ENCODE data around the gene MLC1.

MLC1 gene

GRCh38 chr22:50057278-50058060 lies 27.8 kb downstream of the MLC1 start:
- no peak for DNase-seq

- no peak for DNase-seq
Measured at GRCh38 chr22:50056214-50056972, 28.8 kb downstream of the MLC1 start.

GRCh38 chr22:50053861-50054260 lies 31.4 kb downstream of the MLC1 start:
- no peak for DNase-seq

- DNase-seq: no peak
Measured at GRCh38 chr22:50051930-50052329, 33.3 kb downstream of the MLC1 start.

- no peak for DNase-seq
Measured at GRCh38 chr22:50049299-50050195, 35.7 kb downstream of the MLC1 start.

GRCh38 chr22:50048836-50049235 lies 36.4 kb downstream of the MLC1 start:
- no peak for DNase-seq

- DNase-seq: no peak
Measured at GRCh38 chr22:50048061-50048765, 37.0 kb downstream of the MLC1 start.

GRCh38 chr22:50047346-50047745 lies 37.9 kb downstream of the MLC1 start:
- no peak for DNase-seq

GRCh38 chr22:50046481-50047245 lies 38.6 kb downstream of the MLC1 start:
- DNase-seq: no peak

- DNase-seq: no peak
Measured at GRCh38 chr22:50046019-50046415, 39.2 kb downstream of the MLC1 start.

- no peak for DNase-seq
Measured at GRCh38 chr22:50045211-50046018, 39.8 kb downstream of the MLC1 start.

GRCh38 chr22:50044485-50045118 lies 40.6 kb downstream of the MLC1 start:
- no peak for DNase-seq

- no peak for DNase-seq
Measured at GRCh38 chr22:50041361-50042065, 43.7 kb downstream of the MLC1 start.

GRCh38 chr22:50040717-50041116 lies 44.5 kb downstream of the MLC1 start:
- no peak for DNase-seq

GRCh38 chr22:50039669-50040443 lies 45.4 kb downstream of the MLC1 start:
- DNase-seq: no peak

GRCh38 chr22:50035976-50036724 lies 49.1 kb downstream of the MLC1 start:
- no peak for DNase-seq

GRCh38 chr22:50035131-50035881 lies 49.9 kb downstream of the MLC1 start:
- no peak for DNase-seq
